ENCODE measurements around the gene KIF6. TPM values are rescaled to one million over a fixed set of nuclear protein-coding genes. Genes with fewer than 3 reads are reported as not detected.

KIF6 gene
- total and polyA plus RNA-seq, 2 of the 8 experiments (the other 6 are each of a cell fraction or from before 2014, with no cell fraction given): 0.53 to 0.65 TPM

DNA sequence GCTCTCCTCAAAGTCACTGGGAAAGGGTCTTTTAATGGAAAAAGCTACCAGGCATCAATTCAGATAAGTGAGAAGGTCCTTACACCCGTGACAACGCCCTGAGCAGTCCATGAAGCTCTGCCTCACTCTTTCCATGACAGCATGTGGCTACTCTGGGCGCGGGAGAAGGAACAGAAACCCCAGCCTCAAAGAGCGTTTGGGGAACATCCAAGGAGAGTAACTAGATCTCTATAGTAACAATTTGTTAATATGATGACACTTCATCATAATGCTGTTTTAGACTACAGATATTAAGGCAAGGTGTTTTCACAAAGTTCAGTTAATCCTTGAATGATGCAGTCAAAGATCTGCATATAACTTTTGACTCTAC is 55.2 kb downstream of the KIF6 start (continued):
- TF ChIP-seq, protein P1, sequence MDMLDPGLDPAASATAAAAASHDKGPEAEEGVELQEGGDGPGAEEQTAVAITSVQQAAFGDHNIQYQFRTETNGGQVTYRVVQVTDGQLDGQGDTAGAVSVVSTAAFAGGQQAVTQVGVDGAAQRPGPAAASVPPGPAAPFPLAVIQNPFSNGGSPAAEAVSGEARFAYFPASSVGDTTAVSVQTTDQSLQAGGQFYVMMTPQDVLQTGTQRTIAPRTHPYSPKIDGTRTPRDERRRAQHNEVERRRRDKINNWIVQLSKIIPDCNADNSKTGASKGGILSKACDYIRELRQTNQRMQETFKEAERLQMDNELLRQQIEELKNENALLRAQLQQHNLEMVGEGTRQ (IDR thresholded peaks at IDR 0.05; ENCODE audit: low read length): no peak
- TF ChIP-seq, protein P2, sequence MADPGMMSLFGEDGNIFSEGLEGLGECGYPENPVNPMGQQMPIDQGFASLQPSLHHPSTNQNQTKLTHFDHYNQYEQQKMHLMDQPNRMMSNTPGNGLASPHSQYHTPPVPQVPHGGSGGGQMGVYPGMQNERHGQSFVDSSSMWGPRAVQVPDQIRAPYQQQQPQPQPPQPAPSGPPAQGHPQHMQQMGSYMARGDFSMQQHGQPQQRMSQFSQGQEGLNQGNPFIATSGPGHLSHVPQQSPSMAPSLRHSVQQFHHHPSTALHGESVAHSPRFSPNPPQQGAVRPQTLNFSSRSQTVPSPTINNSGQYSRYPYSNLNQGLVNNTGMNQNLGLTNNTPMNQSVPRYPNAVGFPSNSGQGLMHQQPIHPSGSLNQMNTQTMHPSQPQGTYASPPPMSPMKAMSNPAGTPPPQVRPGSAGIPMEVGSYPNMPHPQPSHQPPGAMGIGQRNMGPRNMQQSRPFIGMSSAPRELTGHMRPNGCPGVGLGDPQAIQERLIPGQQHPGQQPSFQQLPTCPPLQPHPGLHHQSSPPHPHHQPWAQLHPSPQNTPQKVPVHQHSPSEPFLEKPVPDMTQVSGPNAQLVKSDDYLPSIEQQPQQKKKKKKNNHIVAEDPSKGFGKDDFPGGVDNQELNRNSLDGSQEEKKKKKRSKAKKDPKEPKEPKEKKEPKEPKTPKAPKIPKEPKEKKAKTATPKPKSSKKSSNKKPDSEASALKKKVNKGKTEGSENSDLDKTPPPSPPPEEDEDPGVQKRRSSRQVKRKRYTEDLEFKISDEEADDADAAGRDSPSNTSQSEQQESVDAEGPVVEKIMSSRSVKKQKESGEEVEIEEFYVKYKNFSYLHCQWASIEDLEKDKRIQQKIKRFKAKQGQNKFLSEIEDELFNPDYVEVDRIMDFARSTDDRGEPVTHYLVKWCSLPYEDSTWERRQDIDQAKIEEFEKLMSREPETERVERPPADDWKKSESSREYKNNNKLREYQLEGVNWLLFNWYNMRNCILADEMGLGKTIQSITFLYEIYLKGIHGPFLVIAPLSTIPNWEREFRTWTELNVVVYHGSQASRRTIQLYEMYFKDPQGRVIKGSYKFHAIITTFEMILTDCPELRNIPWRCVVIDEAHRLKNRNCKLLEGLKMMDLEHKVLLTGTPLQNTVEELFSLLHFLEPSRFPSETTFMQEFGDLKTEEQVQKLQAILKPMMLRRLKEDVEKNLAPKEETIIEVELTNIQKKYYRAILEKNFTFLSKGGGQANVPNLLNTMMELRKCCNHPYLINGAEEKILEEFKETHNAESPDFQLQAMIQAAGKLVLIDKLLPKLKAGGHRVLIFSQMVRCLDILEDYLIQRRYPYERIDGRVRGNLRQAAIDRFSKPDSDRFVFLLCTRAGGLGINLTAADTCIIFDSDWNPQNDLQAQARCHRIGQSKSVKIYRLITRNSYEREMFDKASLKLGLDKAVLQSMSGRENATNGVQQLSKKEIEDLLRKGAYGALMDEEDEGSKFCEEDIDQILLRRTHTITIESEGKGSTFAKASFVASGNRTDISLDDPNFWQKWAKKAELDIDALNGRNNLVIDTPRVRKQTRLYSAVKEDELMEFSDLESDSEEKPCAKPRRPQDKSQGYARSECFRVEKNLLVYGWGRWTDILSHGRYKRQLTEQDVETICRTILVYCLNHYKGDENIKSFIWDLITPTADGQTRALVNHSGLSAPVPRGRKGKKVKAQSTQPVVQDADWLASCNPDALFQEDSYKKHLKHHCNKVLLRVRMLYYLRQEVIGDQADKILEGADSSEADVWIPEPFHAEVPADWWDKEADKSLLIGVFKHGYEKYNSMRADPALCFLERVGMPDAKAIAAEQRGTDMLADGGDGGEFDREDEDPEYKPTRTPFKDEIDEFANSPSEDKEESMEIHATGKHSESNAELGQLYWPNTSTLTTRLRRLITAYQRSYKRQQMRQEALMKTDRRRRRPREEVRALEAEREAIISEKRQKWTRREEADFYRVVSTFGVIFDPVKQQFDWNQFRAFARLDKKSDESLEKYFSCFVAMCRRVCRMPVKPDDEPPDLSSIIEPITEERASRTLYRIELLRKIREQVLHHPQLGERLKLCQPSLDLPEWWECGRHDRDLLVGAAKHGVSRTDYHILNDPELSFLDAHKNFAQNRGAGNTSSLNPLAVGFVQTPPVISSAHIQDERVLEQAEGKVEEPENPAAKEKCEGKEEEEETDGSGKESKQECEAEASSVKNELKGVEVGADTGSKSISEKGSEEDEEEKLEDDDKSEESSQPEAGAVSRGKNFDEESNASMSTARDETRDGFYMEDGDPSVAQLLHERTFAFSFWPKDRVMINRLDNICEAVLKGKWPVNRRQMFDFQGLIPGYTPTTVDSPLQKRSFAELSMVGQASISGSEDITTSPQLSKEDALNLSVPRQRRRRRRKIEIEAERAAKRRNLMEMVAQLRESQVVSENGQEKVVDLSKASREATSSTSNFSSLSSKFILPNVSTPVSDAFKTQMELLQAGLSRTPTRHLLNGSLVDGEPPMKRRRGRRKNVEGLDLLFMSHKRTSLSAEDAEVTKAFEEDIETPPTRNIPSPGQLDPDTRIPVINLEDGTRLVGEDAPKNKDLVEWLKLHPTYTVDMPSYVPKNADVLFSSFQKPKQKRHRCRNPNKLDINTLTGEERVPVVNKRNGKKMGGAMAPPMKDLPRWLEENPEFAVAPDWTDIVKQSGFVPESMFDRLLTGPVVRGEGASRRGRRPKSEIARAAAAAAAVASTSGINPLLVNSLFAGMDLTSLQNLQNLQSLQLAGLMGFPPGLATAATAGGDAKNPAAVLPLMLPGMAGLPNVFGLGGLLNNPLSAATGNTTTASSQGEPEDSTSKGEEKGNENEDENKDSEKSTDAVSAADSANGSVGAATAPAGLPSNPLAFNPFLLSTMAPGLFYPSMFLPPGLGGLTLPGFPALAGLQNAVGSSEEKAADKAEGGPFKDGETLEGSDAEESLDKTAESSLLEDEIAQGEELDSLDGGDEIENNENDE (IDR thresholded peaks at IDR 0.05; ENCODE audit: insufficient replicate concordance, low read length): no peak
- no peak for TF ChIP-seq POLR2AphosphoS5 (IDR thresholded peaks at IDR 0.05; ENCODE audit: low read depth, low read length)
- no peak for TF ChIP-seq TEAD4 (IDR thresholded peaks at IDR 0.05; ENCODE audit: low read depth, low read length)
- TF ChIP-seq CBX5 (IDR thresholded peaks at IDR 0.05; ENCODE audit: low read depth, low read length): no peak
- no peak for TF ChIP-seq SIX5 (IDR thresholded peaks at IDR 0.05; ENCODE audit: low read depth, low read length)

Measured in H1 (cell line).